ENCODE results near the gene EML1. TPM values are rescaled to one million over a fixed set of nuclear protein-coding genes. Genes with fewer than 3 reads are reported as not detected.

Gene EML1
- total RNA-seq, 1 experiment from 2014 or later, result 7.2 TPM

GRCh38 chr14:99972748-99973466, 179.7 kb downstream of the EML1 start:
- H3K9me3 ChIP-seq, result peaks cover 4% of the 10 kb centered on the region; the same call in 1 of the 2 replicates
- Mint-ChIP-seq H3K4me3 (ENCODE audit: unreplicated experiment) (no peak overlapping the region), H3K27ac (ENCODE audit: unreplicated experiment) (no peak overlapping the region), H3K36me3 (ENCODE audit: insufficient read depth, unreplicated experiment) (peaks cover 5% of the 10 kb centered on the region), H3K4me1 (ENCODE audit: low read depth, unreplicated experiment) (no peaks in the 10 kb centered on the region), H3K9me3 (ENCODE audit: unreplicated experiment) (peaks cover 9% of the 10 kb centered on the region), H3K27me3 (ENCODE audit: insufficient read depth, unreplicated experiment) (peaks cover 5% of the 10 kb centered on the region)
- ChIA-PET POLR2A (no interaction called here), CTCF (no interaction called here)
- intact Hi-C loops (cut with micrococcal nuclease; ENCODE audit: unreplicated experiment), result no loop called here
- TF ChIP-seq, protein P1, sequence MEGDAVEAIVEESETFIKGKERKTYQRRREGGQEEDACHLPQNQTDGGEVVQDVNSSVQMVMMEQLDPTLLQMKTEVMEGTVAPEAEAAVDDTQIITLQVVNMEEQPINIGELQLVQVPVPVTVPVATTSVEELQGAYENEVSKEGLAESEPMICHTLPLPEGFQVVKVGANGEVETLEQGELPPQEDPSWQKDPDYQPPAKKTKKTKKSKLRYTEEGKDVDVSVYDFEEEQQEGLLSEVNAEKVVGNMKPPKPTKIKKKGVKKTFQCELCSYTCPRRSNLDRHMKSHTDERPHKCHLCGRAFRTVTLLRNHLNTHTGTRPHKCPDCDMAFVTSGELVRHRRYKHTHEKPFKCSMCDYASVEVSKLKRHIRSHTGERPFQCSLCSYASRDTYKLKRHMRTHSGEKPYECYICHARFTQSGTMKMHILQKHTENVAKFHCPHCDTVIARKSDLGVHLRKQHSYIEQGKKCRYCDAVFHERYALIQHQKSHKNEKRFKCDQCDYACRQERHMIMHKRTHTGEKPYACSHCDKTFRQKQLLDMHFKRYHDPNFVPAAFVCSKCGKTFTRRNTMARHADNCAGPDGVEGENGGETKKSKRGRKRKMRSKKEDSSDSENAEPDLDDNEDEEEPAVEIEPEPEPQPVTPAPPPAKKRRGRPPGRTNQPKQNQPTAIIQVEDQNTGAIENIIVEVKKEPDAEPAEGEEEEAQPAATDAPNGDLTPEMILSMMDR (IDR thresholded peaks at IDR 0.05; ENCODE audit: insufficient read depth in 1 of 2, low read depth in 1 of 2, low read length in 1 of 2, severe bottlenecking in 1 of 2, unreplicated experiment in 1 of 2), result no peak
- no peaks in the 10 kb centered on the region for H3K36me3 ChIP-seq (ENCODE audit: control insufficient read depth, insufficient read depth, low read length)
- no peak for DNase-seq
- H3K27me3 ChIP-seq (replicated peaks; ENCODE audit: control insufficient read depth, insufficient read depth, low read length), result no peaks in the 10 kb centered on the region
- no TSS peak for BruUV-seq (replicated peaks)
- H3K4me1 ChIP-seq, result no peaks in the 10 kb centered on the region
- no peak overlapping the region for H3K4me3 ChIP-seq (ENCODE audit: low read depth, low read length)

DNA sequence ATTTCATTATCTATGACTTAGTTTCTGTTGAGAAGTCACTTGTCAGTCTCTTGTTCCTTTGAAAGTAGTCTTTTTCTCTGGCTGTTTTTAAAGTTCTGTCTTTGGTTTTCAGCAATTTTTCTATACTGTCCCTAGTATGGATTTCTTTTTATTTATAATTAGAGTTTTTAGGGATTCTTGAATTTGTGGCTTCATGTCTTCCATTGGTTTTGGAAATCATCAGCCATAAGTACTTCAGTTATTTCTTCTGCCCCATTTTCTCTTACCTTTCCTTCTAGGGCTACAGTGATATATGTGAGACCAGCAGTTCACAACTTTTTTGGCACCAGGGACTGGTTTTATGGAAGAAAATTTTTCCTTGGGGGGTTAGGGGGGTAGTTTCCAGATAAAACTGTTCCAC, 182.0 kb downstream of the EML1 start:
- H3K36me3 ChIP-seq (ENCODE audit: control insufficient read depth, insufficient read depth, low read length), result no peaks in the 10 kb centered on the region
- no peak for DNase-seq

DNA sequence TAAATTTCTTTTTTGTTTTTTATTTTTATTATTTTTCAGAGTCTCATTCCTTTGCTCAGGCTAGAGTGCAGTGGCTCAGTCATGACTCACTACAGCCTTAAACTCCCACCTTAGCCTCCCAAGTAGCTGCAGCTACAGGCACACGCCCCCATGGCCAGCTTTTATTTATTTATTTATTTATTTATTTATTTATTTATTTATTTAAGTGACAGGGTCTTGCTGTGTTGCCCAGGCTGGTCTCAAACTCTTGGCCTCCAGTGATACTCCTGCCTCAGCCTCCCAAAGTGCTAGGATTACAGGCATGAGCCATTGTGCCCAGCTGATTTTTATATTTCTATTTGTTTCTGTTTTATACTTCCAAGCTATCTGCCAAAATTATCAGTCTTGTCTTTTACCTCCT, 182.8 kb downstream of the EML1 start:
- ChIA-PET CTCF (no interaction called here), POLR2A (no interaction called here)
- peaks cover 5% of the 10 kb centered on the region for H3K36me3 Mint-ChIP-seq (ENCODE audit: insufficient read depth, unreplicated experiment)
- no peaks in the 10 kb centered on the region for H3K36me3 ChIP-seq (ENCODE audit: control insufficient read depth, insufficient read depth, low read length)
- H3K9me3 ChIP-seq, result peaks cover 4% of the 10 kb centered on the region; the same call in 1 of the 2 replicates
- BruUV-seq (replicated peaks), result no TSS peak
- no peak for DNase-seq
- H3K27me3 Mint-ChIP-seq (ENCODE audit: insufficient read depth, unreplicated experiment), result peaks cover 5% of the 10 kb centered on the region
- H3K4me1 ChIP-seq, result no peaks in the 10 kb centered on the region
- H3K9me3 Mint-ChIP-seq (ENCODE audit: unreplicated experiment), result peaks cover 9% of the 10 kb centered on the region
- H3K27me3 ChIP-seq (replicated peaks; ENCODE audit: control insufficient read depth, insufficient read depth, low read length), result no peaks in the 10 kb centered on the region
- no peak overlapping the region for H3K4me3 ChIP-seq (ENCODE audit: low read depth, low read length)
- H3K4me1 Mint-ChIP-seq (ENCODE audit: low read depth, unreplicated experiment), result no peaks in the 10 kb centered on the region
- H3K4me3 Mint-ChIP-seq (ENCODE audit: unreplicated experiment), result no peak overlapping the region
- TF ChIP-seq, protein P1 (IDR thresholded peaks at IDR 0.05; ENCODE audit: insufficient read depth in 1 of 2, low read depth in 1 of 2, low read length in 1 of 2, severe bottlenecking in 1 of 2, unreplicated experiment in 1 of 2), result no peak
- intact Hi-C loops (cut with micrococcal nuclease; ENCODE audit: unreplicated experiment), result no loop called here
- no peak overlapping the region for H3K27ac Mint-ChIP-seq (ENCODE audit: unreplicated experiment)

More for the DNA sequence above, 182.0 kb downstream of the EML1 start:
- Mint-ChIP-seq H3K9me3 (ENCODE audit: unreplicated experiment) (peaks cover 9% of the 10 kb centered on the region), H3K27me3 (ENCODE audit: insufficient read depth, unreplicated experiment) (peaks cover 5% of the 10 kb centered on the region), H3K4me1 (ENCODE audit: low read depth, unreplicated experiment) (no peaks in the 10 kb centered on the region), H3K27ac (ENCODE audit: unreplicated experiment) (no peak overlapping the region), H3K36me3 (ENCODE audit: insufficient read depth, unreplicated experiment) (peaks cover 5% of the 10 kb centered on the region), H3K4me3 (ENCODE audit: unreplicated experiment) (no peak overlapping the region)
- BruUV-seq (replicated peaks), result no TSS peak
- Histone ChIP-seq H3K27me3 (replicated peaks; ENCODE audit: control insufficient read depth, insufficient read depth, low read length) (no peaks in the 10 kb centered on the region), H3K4me3 (ENCODE audit: low read depth, low read length) (no peak overlapping the region), H3K4me1 (no peaks in the 10 kb centered on the region), H3K9me3 (peaks cover 4% of the 10 kb centered on the region; the same call in 1 of the 2 replicates)
- POLR2A ChIA-PET, result no interaction called here
- TF ChIP-seq, protein P1 (IDR thresholded peaks at IDR 0.05; ENCODE audit: insufficient read depth in 1 of 2, low read depth in 1 of 2, low read length in 1 of 2, severe bottlenecking in 1 of 2, unreplicated experiment in 1 of 2), result no peak
- intact Hi-C loops (cut with micrococcal nuclease; ENCODE audit: unreplicated experiment), result no loop called here
- CTCF ChIA-PET, result no interaction called here
